Measurements from ENCODE around the gene STX18. TPM values are rescaled to one million over a fixed set of nuclear protein-coding genes. Genes with fewer than 3 reads are reported as not detected.

Gene STX18
- total RNA-seq, 4 donors from 2014 or later, result 23.8 to 42.1 (median 27.2) TPM

- intact Hi-C loops (cut with DNase I), result no loop called here
- WGBS, 2 donors, result 57 to 59% methylated on average over 3 of the region's 3 CpGs
- Histone ChIP-seq H3K4me1 (no peaks in the 10 kb centered on the region), H3K27me3 (no peaks in the 10 kb centered on the region), H3K36me3 (peaks cover 0 to 6% of the 10 kb centered on the region in 2 donors), H3K9me3 (no peaks in the 10 kb centered on the region), H3K27ac (no peak overlapping the region), H3K4me3 (replicated peaks in 1 of 3) (no peak overlapping the region)
- DNase-seq, result no peak
- TF ChIP-seq POLR2A (IDR thresholded peaks at IDR 0.05), result no peak
- TF ChIP-seq, protein P1, sequence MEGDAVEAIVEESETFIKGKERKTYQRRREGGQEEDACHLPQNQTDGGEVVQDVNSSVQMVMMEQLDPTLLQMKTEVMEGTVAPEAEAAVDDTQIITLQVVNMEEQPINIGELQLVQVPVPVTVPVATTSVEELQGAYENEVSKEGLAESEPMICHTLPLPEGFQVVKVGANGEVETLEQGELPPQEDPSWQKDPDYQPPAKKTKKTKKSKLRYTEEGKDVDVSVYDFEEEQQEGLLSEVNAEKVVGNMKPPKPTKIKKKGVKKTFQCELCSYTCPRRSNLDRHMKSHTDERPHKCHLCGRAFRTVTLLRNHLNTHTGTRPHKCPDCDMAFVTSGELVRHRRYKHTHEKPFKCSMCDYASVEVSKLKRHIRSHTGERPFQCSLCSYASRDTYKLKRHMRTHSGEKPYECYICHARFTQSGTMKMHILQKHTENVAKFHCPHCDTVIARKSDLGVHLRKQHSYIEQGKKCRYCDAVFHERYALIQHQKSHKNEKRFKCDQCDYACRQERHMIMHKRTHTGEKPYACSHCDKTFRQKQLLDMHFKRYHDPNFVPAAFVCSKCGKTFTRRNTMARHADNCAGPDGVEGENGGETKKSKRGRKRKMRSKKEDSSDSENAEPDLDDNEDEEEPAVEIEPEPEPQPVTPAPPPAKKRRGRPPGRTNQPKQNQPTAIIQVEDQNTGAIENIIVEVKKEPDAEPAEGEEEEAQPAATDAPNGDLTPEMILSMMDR (IDR thresholded peaks at IDR 0.05), result no peak
These were observed 78.9 kb downstream of the STX18 start for GRCh38 chr4:4462970-4463369.

GRCh38 chr4:4461850-4462249, 80.0 kb downstream of the STX18 start:
- H3K36me3 ChIP-seq, result peaks cover 6 to 17% of the 10 kb centered on the region in 2 donors
- WGBS, 2 donors, result 69 to 71% methylated on average over 5 of the region's 5 CpGs
- no peaks in the 10 kb centered on the region for H3K4me1 ChIP-seq
- H3K9me3 ChIP-seq, result no peaks in the 10 kb centered on the region
- no peaks in the 10 kb centered on the region for H3K27me3 ChIP-seq
- peak; percentile 42 to 49 for DNase-seq
- H3K4me3 ChIP-seq (replicated peaks in 1 of 3), result no peak overlapping the region
- intact Hi-C loops (cut with DNase I), result no loop called here
- H3K27ac ChIP-seq, result no peak overlapping the region
- TF ChIP-seq, protein P1 (IDR thresholded peaks at IDR 0.05), result no peak
- TF ChIP-seq POLR2A (IDR thresholded peaks at IDR 0.05), result no peak

- no peak for DNase-seq
- H3K27me3 ChIP-seq, result no peaks in the 10 kb centered on the region
- H3K9me3 ChIP-seq, result no peaks in the 10 kb centered on the region
- no peak overlapping the region for H3K27ac ChIP-seq
- H3K4me1 ChIP-seq, result no peaks in the 10 kb centered on the region
- no peak overlapping the region for H3K4me3 ChIP-seq (replicated peaks in 1 of 3)
- intact Hi-C loops (cut with DNase I), result no loop called here
- H3K36me3 ChIP-seq, result peaks cover 11 to 23% of the 10 kb centered on the region in 2 donors
- no peak for TF ChIP-seq POLR2A (IDR thresholded peaks at IDR 0.05)
- TF ChIP-seq, protein P1 (IDR thresholded peaks at IDR 0.05), result no peak
These were observed 80.7 kb downstream of the STX18 start for GRCh38 chr4:4461178-4461577.

GRCh38 chr4:4460759-4461158, 81.1 kb downstream of the STX18 start:
- no peak for DNase-seq
- Histone ChIP-seq H3K27me3 (no peaks in the 10 kb centered on the region), H3K36me3 (peaks cover 15 to 24% of the 10 kb centered on the region in 2 donors), H3K27ac (no peak overlapping the region), H3K9me3 (no peaks in the 10 kb centered on the region), H3K4me1 (no peaks in the 10 kb centered on the region), H3K4me3 (replicated peaks in 1 of 3) (no peak overlapping the region)
- intact Hi-C loops (cut with DNase I), result no loop called here
- TF ChIP-seq, protein P1 (IDR thresholded peaks at IDR 0.05), result no peak
- no peak for TF ChIP-seq POLR2A (IDR thresholded peaks at IDR 0.05)
- WGBS, 2 donors, result 96% methylated on average over 6 of the region's 6 CpGs

GRCh38 chr4:4459181-4459580, 82.7 kb downstream of the STX18 start:
- no peak for DNase-seq
- WGBS, 2 donors, result 96 to 97% methylated on average over 5 of the region's 5 CpGs
- H3K4me1 ChIP-seq, result no peaks in the 10 kb centered on the region
- H3K27ac ChIP-seq, result no peak overlapping the region
- no peaks in the 10 kb centered on the region for H3K9me3 ChIP-seq
- intact Hi-C loops (cut with DNase I), result no loop called here
- H3K27me3 ChIP-seq, result no peaks in the 10 kb centered on the region
- peaks cover 18 to 25% of the 10 kb centered on the region in 2 donors for H3K36me3 ChIP-seq
- no peak for TF ChIP-seq POLR2A (IDR thresholded peaks at IDR 0.05)
- H3K4me3 ChIP-seq (replicated peaks in 1 of 3), result no peak overlapping the region

Measured in thyroid gland (tissue), 4 donors.